HepG2 (cell line): ENCODE results near the gene KIF22. TPM values are rescaled to one million over a fixed set of nuclear protein-coding genes. Genes with fewer than 3 reads are reported as not detected.

Experiments
- HDAC1 ChIP-seq: sonication (generic); formaldehyde crosslinking; IDR thresholded peaks from 2 replicates; pipeline ENCODE4 v1.5.1; 2020; ENCODE audit warnings: mild to moderate bottlenecking, missing genetic modification reagents
- PATZ1 ChIP-seq: sonication (generic); formaldehyde crosslinking; IDR thresholded peaks from 2 replicates; pipeline ENCODE4 v1.4.0; 2020; ENCODE audit warnings: missing genetic modification reagents
- SP1 ChIP-seq, 2 experiments: fragments of 450-650 bp in 1 of 2; sonication (generic) in 1 of 2; formaldehyde crosslinking in 1 of 2; IDR thresholded peaks; 2 replicates each; pipeline versions ENCODE4 v1.4.0 to v1.6.1; 2016 to 2020; ENCODE audit warnings: missing genetic modification reagents in 1 of 2
- TEAD2 ChIP-seq: sonication (generic); formaldehyde crosslinking; IDR thresholded peaks from 2 replicates; pipeline ENCODE4 v1.9.0; 2021; ENCODE audit warnings: missing genetic modification reagents
- THAP11 ChIP-seq: IDR thresholded peaks from 2 replicates; pipeline ENCODE4 v1.6.1; 2016; ENCODE audit warnings: missing biosample characterization, missing genetic modification reagents
- THAP7 ChIP-seq: sonication (generic); formaldehyde crosslinking; IDR thresholded peaks from 2 replicates; pipeline ENCODE4 v1.8.1; 2023; ENCODE audit warnings: mild to moderate bottlenecking, missing genetic modification reagents
- ZBTB7B ChIP-seq: sonication (generic); formaldehyde crosslinking; IDR thresholded peaks from 2 replicates; pipeline ENCODE4 v1.4.0; 2020; ENCODE audit warnings: missing genetic modification reagents
- ZEB1 ChIP-seq: IDR thresholded peaks from 2 replicates; pipeline ENCODE4 v1.6.1; 2012; ENCODE audit warnings: mild to moderate bottlenecking, low read depth, inconsistent platforms; ENCODE audit not compliant: insufficient replicate concordance
- ZHX2 ChIP-seq, 2 experiments: sonication (generic) in 1 of 2; formaldehyde crosslinking in 1 of 2; IDR thresholded peaks; 2 replicates each; pipeline versions ENCODE4 v1.6.1 to v1.9.0; 2014 to 2022; ENCODE audit warnings: antibody characterized with exemption in 1 of 2, borderline replicate concordance in 1 of 2, inconsistent platforms in 1 of 2, low read depth in 1 of 2, missing genetic modification reagents in 1 of 2
- ZNF687 ChIP-seq: sonication (generic); formaldehyde crosslinking; IDR thresholded peaks from 2 replicates; pipeline ENCODE4 v1.5.1; 2020; ENCODE audit warnings: mild to moderate bottlenecking, missing genetic modification reagents, moderate library complexity
- ZNF761 ChIP-seq: sonication (generic); formaldehyde crosslinking; conservative IDR thresholded peaks from 2 replicates; pipeline ENCODE4 v1.4.0; 2020; ENCODE audit warnings: mild to moderate bottlenecking, missing genetic modification reagents
- polyA plus RNA-seq, 8 experiments: library from polyadenylated mRNA; depleted of rRNA in 3 of 8; stranded (reverse) in 7 of 8; unstranded in 1 of 8; fragments of >200 nt; fragmentation: Illumina TruSeq in 4 of 8; extraction: Trizol in 4 of 8; gene quantifications; 2 replicates each; pipeline versions ENCODE4 v1.2.1 to v1.2.3, GENCODE V29; 2011 to 2016; ENCODE audit warnings: low read depth in 4 of 8, missing spikeins in 1 of 8, mixed read lengths in 1 of 8; ENCODE audit not compliant: insufficient read depth in 1 of 8
- total RNA-seq, 5 experiments: library from RNA; depleted of rRNA; stranded (reverse); fragments of >200 nt; fragmentation: Illumina TruSeq; extraction: Trizol; gene quantifications; 2 replicates each; pipeline ENCODE4 v1.2.3, GENCODE V29; 2016; ENCODE audit warnings: low read depth in 1 of 5
- TF ChIP-seq, protein P1 (sequence below): sonication (generic); formaldehyde crosslinking; IDR thresholded peaks from 2 replicates; pipeline ENCODE4 v1.5.0; 2020; ENCODE audit warnings: mild to moderate bottlenecking, missing genetic modification reagents, borderline replicate concordance

Gene KIF22
- total and polyA plus RNA-seq, 2 of the 13 experiments (the other 11 are each of a cell fraction or from before 2014, with no cell fraction given), result 95.8 to 118 TPM

GRCh38 chr16:29811896-29812665 lies 21.5 kb downstream of the KIF22 start, which contains the start of gene PRRT2 (continued):
- peak; percentile 57 for TF ChIP-seq ZNF687 (CRISPR knock-in tag)
- no peak for TF ChIP-seq ZBTB7B (CRISPR knock-in tag)
- no peak for TF ChIP-seq SP1 (IDR thresholded peaks at IDR 0.05)
- TF ChIP-seq SP1 (CRISPR knock-in tag; IDR thresholded peaks at IDR 0.05), result no peak
- TF ChIP-seq ZEB1, result no peak
- TF ChIP-seq TEAD2 (CRISPR knock-in tag), result no peak
- TF ChIP-seq, protein P1, sequence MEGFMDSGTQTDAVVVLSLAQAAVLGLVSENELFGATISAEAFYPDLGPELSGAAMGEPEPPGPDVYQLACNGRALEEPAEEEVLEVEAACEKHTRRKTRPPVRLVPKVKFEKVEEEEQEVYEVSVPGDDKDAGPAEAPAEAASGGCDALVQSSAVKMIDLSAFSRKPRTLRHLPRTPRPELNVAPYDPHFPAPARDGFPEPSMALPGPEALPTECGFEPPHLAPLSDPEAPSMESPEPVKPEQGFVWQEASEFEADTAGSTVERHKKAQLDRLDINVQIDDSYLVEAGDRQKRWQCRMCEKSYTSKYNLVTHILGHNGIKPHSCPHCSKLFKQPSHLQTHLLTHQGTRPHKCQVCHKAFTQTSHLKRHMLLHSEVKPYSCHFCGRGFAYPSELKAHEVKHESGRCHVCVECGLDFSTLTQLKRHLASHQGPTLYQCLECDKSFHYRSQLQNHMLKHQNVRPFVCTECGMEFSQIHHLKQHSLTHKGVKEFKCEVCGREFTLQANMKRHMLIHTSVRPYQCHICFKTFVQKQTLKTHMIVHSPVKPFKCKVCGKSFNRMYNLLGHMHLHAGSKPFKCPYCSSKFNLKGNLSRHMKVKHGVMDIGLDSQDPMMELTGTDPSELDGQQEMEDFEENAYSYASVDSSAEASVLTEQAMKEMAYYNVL, result 0 out of 2 replicates have a peak, but pooled peaks have one; percentile 33
- TF ChIP-seq THAP11 (CRISPR knock-in tag), result 0 out of 2 replicates have a peak, but pooled peaks have one; percentile 15
- TF ChIP-seq HDAC1 (CRISPR knock-in tag), result peak; percentile 8
- no peak for TF ChIP-seq ZNF761 (CRISPR knock-in tag)
- 0 out of 2 replicates have a peak, but pooled peaks have one; percentile 70 for TF ChIP-seq THAP7 (CRISPR knock-in tag)
- TF ChIP-seq PATZ1 (CRISPR knock-in tag), result peak; percentile 48; the same call in 1 of the 2 replicates
- no peak for TF ChIP-seq ZHX2 (IDR thresholded peaks at IDR 0.05; ENCODE audit: low read depth)
- TF ChIP-seq ZHX2 (CRISPR knock-in tag; IDR thresholded peaks at IDR 0.05; ENCODE audit: borderline replicate concordance), result no peak
